ENCODE data around the gene GOLIM4. TPM values are rescaled to one million over a fixed set of nuclear protein-coding genes. Genes with fewer than 3 reads are reported as not detected.
"Not testable (repeated sequence)": the region's sequence is repeated elsewhere in the genome, so short reads cannot be mapped to it uniquely, and the experiment has no call there.

Gene GOLIM4
- total RNA-seq, 2 experiments from 2014 or later, result 0.28 to 0.36 TPM

DNA sequence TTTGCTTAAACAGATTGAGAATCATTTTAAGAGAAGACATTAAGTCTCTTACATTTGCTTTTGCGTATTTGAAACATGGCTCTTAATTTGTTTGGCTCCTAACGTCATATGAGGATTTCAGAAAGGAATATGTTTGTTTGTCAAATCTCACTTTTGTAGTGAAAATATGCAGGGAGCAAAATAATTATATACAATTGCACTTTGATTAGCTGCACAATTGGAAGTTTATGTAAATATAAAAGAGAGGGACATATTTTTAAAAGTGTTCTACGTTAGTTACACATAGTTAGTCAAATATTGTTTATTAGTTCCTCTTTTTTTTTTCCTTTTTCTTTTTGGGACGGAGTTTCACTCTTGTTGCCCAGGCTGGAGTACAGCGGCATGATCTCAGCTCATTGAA lies 42.7 kb upstream of the GOLIM4 start:
- no peaks in the 10 kb centered on the region for H3K9me3 Mint-ChIP-seq
- no peak overlapping the region for H3K27ac Mint-ChIP-seq
- H3K27me3 ChIP-seq (ENCODE audit: control insufficient read depth in 1 of 2, insufficient read depth in 2 of 2, low read length in 2 of 2), result no peaks in the 10 kb centered on the region
- intact Hi-C loops (cut with DNase I, micrococcal nuclease), result no loop called here
- DNase-seq (no peak), ATAC-seq (ENCODE audit: poor library complexity) (no peak)
- no peak overlapping the region for H3K27ac ChIP-seq (ENCODE audit: low read depth in 1 of 2, low read length in 2 of 2)
- ChIA-PET POLR2A (no interaction called here), CTCF (no interaction called here)
- H3K4me3 ChIP-seq (ENCODE audit: low read length), result no peak overlapping the region
- no peaks in the 10 kb centered on the region for H3K36me3 Mint-ChIP-seq (ENCODE audit: low read depth)
- H3K4me1 ChIP-seq (ENCODE audit: insufficient read depth, low read length), result no peaks in the 10 kb centered on the region
- H3K4me1 Mint-ChIP-seq (ENCODE audit: low read depth), result no peaks in the 10 kb centered on the region
- TF ChIP-seq, protein P1, sequence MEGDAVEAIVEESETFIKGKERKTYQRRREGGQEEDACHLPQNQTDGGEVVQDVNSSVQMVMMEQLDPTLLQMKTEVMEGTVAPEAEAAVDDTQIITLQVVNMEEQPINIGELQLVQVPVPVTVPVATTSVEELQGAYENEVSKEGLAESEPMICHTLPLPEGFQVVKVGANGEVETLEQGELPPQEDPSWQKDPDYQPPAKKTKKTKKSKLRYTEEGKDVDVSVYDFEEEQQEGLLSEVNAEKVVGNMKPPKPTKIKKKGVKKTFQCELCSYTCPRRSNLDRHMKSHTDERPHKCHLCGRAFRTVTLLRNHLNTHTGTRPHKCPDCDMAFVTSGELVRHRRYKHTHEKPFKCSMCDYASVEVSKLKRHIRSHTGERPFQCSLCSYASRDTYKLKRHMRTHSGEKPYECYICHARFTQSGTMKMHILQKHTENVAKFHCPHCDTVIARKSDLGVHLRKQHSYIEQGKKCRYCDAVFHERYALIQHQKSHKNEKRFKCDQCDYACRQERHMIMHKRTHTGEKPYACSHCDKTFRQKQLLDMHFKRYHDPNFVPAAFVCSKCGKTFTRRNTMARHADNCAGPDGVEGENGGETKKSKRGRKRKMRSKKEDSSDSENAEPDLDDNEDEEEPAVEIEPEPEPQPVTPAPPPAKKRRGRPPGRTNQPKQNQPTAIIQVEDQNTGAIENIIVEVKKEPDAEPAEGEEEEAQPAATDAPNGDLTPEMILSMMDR (IDR thresholded peaks at IDR 0.05), result no peak
- H3K27me3 Mint-ChIP-seq, result no peaks in the 10 kb centered on the region
- H3K4me3 Mint-ChIP-seq, result no peak overlapping the region
- no peaks in the 10 kb centered on the region for H3K36me3 ChIP-seq (ENCODE audit: insufficient read depth, low read length)
- H3K9me3 ChIP-seq (ENCODE audit: control insufficient read depth in 1 of 2, insufficient read depth in 1 of 2, low read length in 2 of 2), result no peaks in the 10 kb centered on the region

DNA sequence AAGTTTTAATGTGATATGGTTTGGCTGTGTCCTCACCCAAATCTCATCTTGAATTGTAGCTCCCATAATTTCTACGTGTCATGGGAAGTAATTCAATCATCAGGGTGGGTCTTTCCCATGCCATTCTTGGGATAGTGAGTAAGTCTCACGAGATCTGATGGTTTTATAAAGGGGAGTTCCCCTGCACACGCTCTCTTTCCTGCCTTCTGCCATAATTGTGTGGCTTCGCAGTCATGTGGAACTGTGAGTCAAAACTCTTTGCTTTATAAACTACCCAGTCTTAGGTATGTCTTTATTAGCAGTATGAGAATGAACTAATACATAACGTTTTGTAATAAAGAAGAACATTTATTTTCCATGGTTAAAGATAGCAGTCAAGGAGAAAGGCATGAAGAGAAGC lies 39.2 kb upstream of the GOLIM4 start:
- TF ChIP-seq, protein P1 (IDR thresholded peaks at IDR 0.05), result no peak
- DNase-seq (no peak), ATAC-seq (ENCODE audit: poor library complexity) (no peak)
- no peaks in the 10 kb centered on the region for H3K4me1 ChIP-seq (ENCODE audit: insufficient read depth, low read length)
- no peaks in the 10 kb centered on the region for H3K27me3 Mint-ChIP-seq
- no peaks in the 10 kb centered on the region for H3K4me1 Mint-ChIP-seq (ENCODE audit: low read depth)
- H3K9me3 ChIP-seq (ENCODE audit: control insufficient read depth in 1 of 2, insufficient read depth in 1 of 2, low read length in 2 of 2), result no peaks in the 10 kb centered on the region
- no peak overlapping the region for H3K27ac Mint-ChIP-seq
- H3K4me3 Mint-ChIP-seq, result no peak overlapping the region
- no peaks in the 10 kb centered on the region for H3K27me3 ChIP-seq (ENCODE audit: control insufficient read depth in 1 of 2, insufficient read depth in 2 of 2, low read length in 2 of 2)
- no peak overlapping the region for H3K4me3 ChIP-seq (ENCODE audit: low read length)
- POLR2A ChIA-PET, result no interaction called here
- no peaks in the 10 kb centered on the region for H3K36me3 ChIP-seq (ENCODE audit: insufficient read depth, low read length)
- peaks cover 2% of the 10 kb centered on the region for H3K9me3 Mint-ChIP-seq
- CTCF ChIA-PET, result no interaction called here
- no peak overlapping the region for H3K27ac ChIP-seq (ENCODE audit: low read depth in 1 of 2, low read length in 2 of 2)
- no peaks in the 10 kb centered on the region for H3K36me3 Mint-ChIP-seq (ENCODE audit: low read depth)
- intact Hi-C loops (cut with DNase I, micrococcal nuclease), result no loop called here

DNA sequence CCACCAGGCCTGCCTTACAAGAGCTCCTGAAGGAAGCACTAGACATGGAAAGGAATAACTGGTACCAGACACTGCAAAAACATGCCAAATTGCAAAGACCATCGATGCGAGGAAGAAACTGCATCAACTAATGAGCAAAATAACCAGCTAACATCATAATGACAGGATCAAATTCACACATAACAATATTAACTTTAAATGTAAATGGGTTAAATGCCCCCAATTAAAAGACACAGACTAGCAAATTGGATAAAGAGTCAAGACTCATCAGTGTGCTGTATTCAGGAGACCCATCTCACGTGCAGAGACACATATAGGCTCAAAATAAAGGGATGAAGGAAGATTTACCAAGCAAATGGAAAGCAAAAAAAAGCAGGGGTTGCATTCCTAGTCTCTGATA lies 34.5 kb upstream of the GOLIM4 start:
- H3K9me3 ChIP-seq (ENCODE audit: control insufficient read depth in 1 of 2, insufficient read depth in 1 of 2, low read length in 2 of 2); H3K27me3 ChIP-seq (ENCODE audit: control insufficient read depth in 1 of 2, insufficient read depth in 2 of 2, low read length in 2 of 2); H3K4me3 Mint-ChIP-seq; ATAC-seq (ENCODE audit: poor library complexity); H3K27ac Mint-ChIP-seq; DNase-seq; H3K36me3 Mint-ChIP-seq (ENCODE audit: low read depth); H3K9me3 Mint-ChIP-seq; H3K27ac ChIP-seq (ENCODE audit: low read depth in 1 of 2, low read length in 2 of 2); H3K4me3 ChIP-seq (ENCODE audit: low read length); POLR2A ChIA-PET; CTCF ChIA-PET; intact Hi-C loops (cut with DNase I, micrococcal nuclease); H3K36me3 ChIP-seq (ENCODE audit: insufficient read depth, low read length); H3K4me1 Mint-ChIP-seq (ENCODE audit: low read depth); H3K27me3 Mint-ChIP-seq; H3K4me1 ChIP-seq (ENCODE audit: insufficient read depth, low read length): not testable (repeated sequence)

DNA sequence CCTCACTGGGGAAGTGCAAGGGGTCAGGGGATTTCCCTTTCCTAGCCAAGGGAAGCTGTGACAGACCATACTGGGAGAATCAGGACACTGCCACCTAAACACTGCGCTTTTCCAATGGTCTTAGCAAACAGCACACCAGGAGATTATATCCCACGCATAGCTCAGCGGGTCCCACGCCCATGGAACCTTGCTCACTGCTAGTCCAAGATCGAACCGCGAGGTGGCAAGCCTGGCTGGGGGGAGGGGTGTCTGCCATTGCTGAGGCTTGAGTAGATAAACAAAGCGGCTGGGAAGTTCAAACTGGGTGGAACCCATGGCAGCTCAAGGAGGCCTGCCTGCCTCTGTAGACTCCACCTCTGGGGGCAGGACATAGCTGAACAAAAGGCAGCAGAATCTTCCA lies 32.7 kb upstream of the GOLIM4 start:
- H3K4me3 Mint-ChIP-seq; H3K4me3 ChIP-seq (ENCODE audit: low read length); POLR2A ChIA-PET; H3K27me3 ChIP-seq (ENCODE audit: control insufficient read depth in 1 of 2, insufficient read depth in 2 of 2, low read length in 2 of 2); H3K9me3 Mint-ChIP-seq; H3K27me3 Mint-ChIP-seq; DNase-seq; H3K36me3 Mint-ChIP-seq (ENCODE audit: low read depth); H3K4me1 ChIP-seq (ENCODE audit: insufficient read depth, low read length); H3K4me1 Mint-ChIP-seq (ENCODE audit: low read depth); H3K27ac Mint-ChIP-seq; ATAC-seq (ENCODE audit: poor library complexity); H3K27ac ChIP-seq (ENCODE audit: low read depth in 1 of 2, low read length in 2 of 2); CTCF ChIA-PET; H3K9me3 ChIP-seq (ENCODE audit: control insufficient read depth in 1 of 2, insufficient read depth in 1 of 2, low read length in 2 of 2); H3K36me3 ChIP-seq (ENCODE audit: insufficient read depth, low read length); intact Hi-C loops (cut with DNase I, micrococcal nuclease): not testable (repeated sequence)

Measured in CD4-positive, alpha-beta T cell (primary cell).